Mucosa of descending colon (tissue), 3 donors: ENCODE measurements around the gene LONP1. TPM values are rescaled to one million over a fixed set of nuclear protein-coding genes. Genes with fewer than 3 reads are reported as not detected.
A peak's percentile ranks its signal among the peaks of the same experiment; 100 is the strongest.

ENCODE experiments used
- ATAC-seq: fragments of 200-7000 bp; cut with Tn5 transposase; one replicate; pipeline ENCODE4 v1.9.1; 2020; ENCODE audit warnings: mild to moderate bottlenecking, moderate library complexity
- DNase-seq, 3 donors: peaks; one replicate each; pipeline ENCODE4 v3.0.0-alpha.2; 2020
- H3K36me3 ChIP-seq: fragments of 200-600 bp; one replicate; pipeline ENCODE4 v1.8.0; 2021; ENCODE audit warnings: low read depth, mild to moderate bottlenecking
- H3K4me1 ChIP-seq: fragments of 200-600 bp; one replicate; pipeline ENCODE4 v1.8.0; 2021; ENCODE audit warnings: low read depth, mild to moderate bottlenecking
- H3K4me3 ChIP-seq: fragments of 200-600 bp; one replicate; pipeline ENCODE4 v1.8.0; 2021; ENCODE audit warnings: mild to moderate bottlenecking
- H3K9me3 ChIP-seq: fragments of 200-600 bp; one replicate; pipeline ENCODE4 v1.8.0; 2021; ENCODE audit warnings: mild to moderate bottlenecking
- CTCF ChIP-seq: fragments of 200-600 bp; IDR thresholded peaks from one replicate; pipeline ENCODE4 v1.8.0; 2022; ENCODE audit warnings: antibody characterized with exemption, mild to moderate bottlenecking
- intact Hi-C, 2 donors: fragments of 100-400 bp; cut with DNase I in 1 of 2; cut with micrococcal nuclease in 1 of 2; formaldehyde crosslinking; loops; one replicate each; pipeline versions ENCODE4 v1.11.0 to v1.11.1; 2022; cut with DNase I, micrococcal nuclease
- total RNA-seq, 3 donors: library from RNA; stranded (reverse); fragmentation: NEBNext Ultra II Directional in 2 of 3; extraction: Animal tissue kit (Norgen Biotek cat#: 25700) in 2 of 3; gene quantifications; one replicate each; pipeline versions ENCODE4 v1.2.1 to v1.2.4, GENCODE V29; 2021 to 2023
- donor health status: DM: no; HTN: no; CAD: no; lungs with moderate emphysema.
- donor health status: DM: no; HTN: no; CAD: no.
- donor health status: DM: no; HTN: yes; CAD: no.

The LONP1 gene
- total RNA-seq, 3 donors from 2014 or later = 55.9 to 63.0 (median 55.9) TPM

GRCh38 chr19:5672708-5673459 is 47.1 kb downstream of the LONP1 start:
- intact Hi-C loops = no loop called here
- no peaks in the 10 kb centered on the region for H3K4me1 ChIP-seq
- H3K4me3 ChIP-seq = no peak overlapping the region
- DNase-seq = peak in 1 of 3 donors; percentile 19
- H3K9me3 ChIP-seq = no peaks in the 10 kb centered on the region
- no peak for ATAC-seq
- no peak for TF ChIP-seq CTCF
- peaks cover 5% of the 10 kb centered on the region for H3K36me3 ChIP-seq

GRCh38 chr19:5671600-5671999 is 48.3 kb downstream of the LONP1 start:
- Histone ChIP-seq H3K4me1 (no peaks in the 10 kb centered on the region), H3K36me3 (peaks cover 15% of the 10 kb centered on the region), H3K9me3 (no peaks in the 10 kb centered on the region), H3K4me3 (no peak overlapping the region)
- DNase-seq (no peak), ATAC-seq (no peak)
- TF ChIP-seq CTCF = no peak
- intact Hi-C loops = no loop called here

- intact Hi-C loops = no loop called here
- no peak for TF ChIP-seq CTCF
- H3K4me3 ChIP-seq = no peak overlapping the region
- no peak for DNase-seq
- H3K4me1 ChIP-seq = no peaks in the 10 kb centered on the region
- no peak for ATAC-seq
- no peaks in the 10 kb centered on the region for H3K9me3 ChIP-seq
- peaks cover 22% of the 10 kb centered on the region for H3K36me3 ChIP-seq
Measured at GRCh38 chr19:5669212-5669611, 50.7 kb downstream of the LONP1 start.

GRCh38 chr19:5667751-5668271 is 52.1 kb downstream of the LONP1 start:
- Histone ChIP-seq H3K4me1 (no peaks in the 10 kb centered on the region), H3K4me3 (no peak overlapping the region), H3K9me3 (no peaks in the 10 kb centered on the region), H3K36me3 (peaks cover 31% of the 10 kb centered on the region)
- TF ChIP-seq CTCF = no peak
- peak; percentile 8 for ATAC-seq
- no peak for DNase-seq
- intact Hi-C loops = no loop called here

- peaks cover 34% of the 10 kb centered on the region for H3K36me3 ChIP-seq
- no peaks in the 10 kb centered on the region for H3K9me3 ChIP-seq
- H3K4me1 ChIP-seq = no peaks in the 10 kb centered on the region
- TF ChIP-seq CTCF = no peak
- no peak overlapping the region for H3K4me3 ChIP-seq
- intact Hi-C loops = no loop called here
- peak; percentile 7 for ATAC-seq
- no peak for DNase-seq
Measured at GRCh38 chr19:5666921-5667610, 52.9 kb downstream of the LONP1 start.
